ENCODE results near the gene CLEC14A. TPM values are rescaled to one million over a fixed set of nuclear protein-coding genes. Genes with fewer than 3 reads are reported as not detected.

CLEC14A gene
- total RNA-seq, 1 donor from 2014 or later = 4.5 TPM

DNA sequence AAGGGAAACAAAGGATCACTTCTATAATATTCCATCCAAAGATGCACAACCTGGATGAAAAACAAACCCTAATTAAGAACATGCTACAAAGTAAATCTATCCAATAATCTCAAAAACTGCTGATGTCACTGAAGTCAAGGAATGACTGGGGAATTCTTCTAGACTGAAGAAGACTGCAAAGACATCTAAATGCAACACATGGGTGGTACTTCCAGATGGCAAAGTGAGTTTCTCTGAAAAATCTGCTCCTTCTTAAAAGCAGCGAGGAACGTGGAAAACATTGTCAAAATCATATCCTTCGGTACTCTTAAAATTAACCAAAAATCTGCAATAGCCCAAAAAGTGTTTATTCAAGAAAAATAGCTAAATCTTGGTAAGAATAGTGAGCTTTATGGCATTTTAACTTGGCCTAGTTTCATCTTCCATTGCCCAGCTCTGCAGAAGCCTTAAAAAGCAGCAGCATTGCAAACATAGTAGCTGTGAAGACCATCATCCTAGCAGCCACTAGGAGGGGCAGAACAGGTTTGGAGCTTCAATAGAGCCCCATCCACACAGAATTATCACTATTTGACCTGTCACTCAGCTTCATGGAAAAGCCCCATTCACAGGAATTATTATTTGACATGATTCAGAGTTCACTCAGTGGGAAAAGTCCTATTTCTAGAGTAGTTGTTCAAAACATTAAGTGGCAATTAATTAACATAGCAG, 7.4 kb downstream of the CLEC14A start:
- no peak for DNase-seq

DNA sequence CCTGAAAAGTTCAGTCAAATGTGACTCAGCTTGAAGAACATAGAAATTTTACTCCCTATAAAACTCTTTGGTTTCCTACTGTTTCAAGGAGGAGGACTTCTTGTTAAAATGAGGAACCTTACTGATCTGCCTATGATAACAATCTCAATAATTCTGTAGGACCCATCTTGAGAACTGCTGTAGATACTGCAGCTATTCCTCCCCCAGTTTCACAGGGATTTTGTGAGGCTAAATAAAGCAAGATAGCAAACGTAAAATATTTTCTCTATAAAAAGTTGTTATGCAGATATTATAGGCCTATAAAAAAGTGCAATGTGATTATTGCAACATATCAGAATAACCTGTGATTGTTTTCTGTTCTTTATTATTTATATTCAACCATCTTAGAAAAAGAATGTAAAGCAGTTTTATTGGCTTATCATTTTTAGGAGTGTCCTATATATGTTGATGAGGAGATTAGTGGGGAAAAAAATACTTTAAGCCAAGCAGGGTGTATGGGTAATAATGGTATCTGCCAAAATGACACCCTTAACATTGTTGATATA, 12.1 kb downstream of the CLEC14A start:
- no peak for DNase-seq

DNA sequence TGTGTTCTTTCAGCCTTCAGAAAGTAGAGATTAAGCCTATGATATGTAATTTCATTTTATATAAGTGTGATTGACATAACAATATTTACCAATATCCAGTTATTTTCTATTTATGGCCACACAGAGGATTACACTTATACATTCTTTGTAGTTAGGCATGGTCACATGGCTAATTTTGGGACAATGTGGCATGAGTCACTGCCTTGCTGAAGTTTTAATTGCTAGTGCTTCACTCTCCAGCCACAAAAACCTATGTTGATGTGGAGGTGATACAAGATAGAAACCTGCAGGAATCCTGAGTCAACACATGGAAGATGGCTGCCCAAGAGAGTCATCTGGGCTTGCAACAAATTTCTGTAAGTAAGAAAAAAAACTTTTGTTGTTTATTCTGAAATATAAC, 17.0 kb downstream of the CLEC14A start:
- DNase-seq = no peak

DNA sequence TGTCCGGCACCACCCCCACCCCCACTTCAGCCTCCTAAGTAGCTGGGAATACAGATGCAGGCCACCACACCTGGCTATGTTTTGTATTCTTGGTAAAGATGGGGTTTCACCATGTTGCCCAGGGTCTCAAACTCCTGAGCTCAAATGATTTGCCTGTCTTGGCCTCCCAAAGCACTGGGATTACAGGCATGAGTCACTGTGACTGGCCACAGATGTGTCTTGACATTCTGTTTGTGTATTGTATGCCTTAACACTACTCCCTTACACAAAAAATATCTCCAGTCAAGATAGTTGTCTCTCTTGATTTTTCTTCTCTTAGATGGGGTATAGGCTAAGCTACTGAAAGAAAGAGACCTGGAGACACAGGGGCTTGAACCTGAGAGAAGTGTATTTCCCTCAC, 17.6 kb downstream of the CLEC14A start:
- DNase-seq = no peak

DNA sequence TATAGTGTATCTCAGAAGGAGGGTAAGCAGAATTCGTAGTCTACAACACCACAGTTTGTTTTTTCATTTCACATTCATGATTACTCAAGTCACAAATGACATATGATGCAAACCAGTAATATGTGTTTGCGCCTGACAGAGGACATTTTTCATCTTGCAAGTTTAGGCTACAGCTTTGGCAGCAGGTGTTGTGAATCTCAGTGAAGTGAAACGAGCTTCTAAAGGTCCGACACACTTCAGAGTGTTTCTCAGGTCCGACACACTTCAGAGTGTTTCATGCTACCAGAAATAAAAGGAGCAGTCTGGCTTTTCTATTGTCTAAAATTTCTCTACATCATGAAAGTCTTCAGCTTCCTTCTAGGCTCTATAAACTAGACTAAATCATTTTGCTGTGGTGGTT, 22.7 kb downstream of the CLEC14A start:
- DNase-seq = no peak

DNA sequence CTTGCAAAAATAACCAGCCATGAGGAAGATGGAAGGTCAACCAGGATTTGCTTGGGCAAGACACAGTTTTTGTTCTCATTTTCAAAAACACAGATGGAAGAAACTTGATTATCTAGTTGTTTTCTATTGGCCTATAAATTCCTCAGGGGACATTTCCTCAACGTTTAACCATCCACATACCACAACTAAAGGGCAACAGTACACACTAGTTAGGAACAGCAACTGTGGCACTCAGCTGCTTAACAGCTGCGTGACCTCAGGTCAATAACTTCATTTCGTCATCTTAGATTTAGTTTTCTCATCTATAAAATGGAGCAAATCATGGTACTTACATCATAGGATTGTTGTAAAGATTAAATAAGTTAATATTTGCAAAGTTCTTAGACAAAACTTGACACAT, 29.5 kb downstream of the CLEC14A start:
- DNase-seq = no peak

DNA sequence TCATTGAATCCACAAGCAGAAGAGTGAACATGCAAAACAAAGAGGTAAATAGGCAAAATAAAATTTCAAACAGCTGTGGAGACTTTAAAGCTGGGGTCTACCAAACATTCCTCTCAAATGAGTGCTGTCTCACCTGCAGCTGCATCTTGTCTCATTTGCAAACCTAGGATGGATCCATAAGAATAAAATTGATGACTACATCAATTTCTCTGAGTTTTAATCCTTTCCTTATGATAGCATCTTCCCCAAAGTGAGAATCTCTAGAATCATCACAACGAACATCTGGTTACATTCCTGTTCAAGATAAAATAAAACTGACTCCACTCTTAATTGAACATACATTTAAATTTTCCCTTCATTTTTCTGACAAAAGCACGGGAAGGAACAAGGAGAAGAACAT, 29.9 kb downstream of the CLEC14A start:
- DNase-seq = no peak

DNA sequence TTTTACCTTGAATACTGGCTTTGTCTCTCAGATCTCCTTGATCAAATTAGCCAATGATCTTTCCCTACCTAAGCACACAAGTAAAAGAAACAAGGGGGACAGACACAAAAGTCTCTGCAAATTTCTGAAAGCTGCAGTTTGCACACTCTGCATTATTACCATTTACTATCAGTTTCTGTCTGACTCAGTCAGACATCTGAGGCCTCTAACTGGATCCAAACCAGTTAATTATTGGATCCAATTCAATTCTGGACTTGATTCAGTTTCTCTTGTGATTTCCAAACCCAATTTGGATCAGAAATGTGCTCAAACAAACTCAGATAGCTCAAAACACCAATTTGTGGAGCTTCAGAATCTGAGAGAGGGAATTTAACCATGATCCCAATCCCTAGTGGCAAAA, 31.6 kb downstream of the CLEC14A start:
- DNase-seq = no peak

DNA sequence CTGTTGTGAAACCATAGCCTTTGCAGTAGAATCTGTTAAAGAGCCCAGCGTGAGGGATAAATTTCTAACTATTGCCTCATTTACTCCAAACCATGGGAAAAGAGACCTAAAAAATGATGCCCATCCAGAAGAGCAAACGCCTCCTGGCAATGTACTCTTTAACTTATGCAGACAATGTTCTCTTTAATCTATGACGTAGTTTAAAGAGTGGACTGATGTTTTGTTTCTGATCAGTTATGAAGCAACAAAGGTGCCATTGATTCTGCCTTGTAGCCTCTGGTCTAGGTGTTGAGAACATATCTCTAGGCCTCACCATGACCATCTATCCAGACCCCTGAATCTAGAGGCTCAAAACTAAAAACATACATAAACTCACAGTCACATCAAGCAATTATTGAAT, 34.8 kb downstream of the CLEC14A start:
- DNase-seq = no peak

DNA sequence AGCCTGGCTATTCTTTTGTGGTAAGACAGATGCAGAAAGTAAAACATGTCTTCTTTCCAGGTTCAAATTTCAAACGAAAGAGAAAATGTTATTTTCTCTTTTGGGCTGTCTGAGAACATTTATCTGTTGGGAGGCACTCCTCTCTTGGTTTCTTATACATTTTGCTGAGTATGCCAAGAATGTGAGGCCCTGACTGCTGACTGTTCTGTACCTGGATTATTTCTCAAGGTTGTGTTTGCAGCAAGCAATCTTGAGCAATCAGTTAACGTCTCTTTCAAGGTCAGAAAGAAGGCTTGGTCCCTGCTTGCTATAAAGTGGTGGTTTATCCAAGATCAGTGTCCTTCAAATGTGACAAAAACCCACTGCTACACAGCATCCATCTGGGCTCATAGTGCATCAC, 38.3 kb downstream of the CLEC14A start:
- DNase-seq = no peak

DNA sequence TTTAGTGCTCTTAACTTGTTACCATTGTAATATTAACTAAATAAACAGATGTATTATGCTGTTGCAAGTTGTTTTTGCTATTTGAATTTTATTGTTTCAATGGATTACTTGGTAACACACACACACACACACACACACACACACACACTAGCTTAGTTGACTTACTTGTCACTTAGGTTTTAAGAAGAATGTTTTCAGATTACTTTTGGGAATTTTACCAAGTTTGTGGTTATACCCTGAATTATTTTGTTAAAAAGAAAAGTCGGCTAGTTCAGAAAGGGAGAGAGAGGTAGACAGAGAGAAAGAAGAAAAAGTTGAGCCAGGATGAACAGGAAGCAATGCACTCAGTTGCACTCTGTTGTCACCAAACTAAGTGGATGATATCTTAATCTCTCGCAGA, 42.9 kb downstream of the CLEC14A start:
- no peak for DNase-seq

DNA sequence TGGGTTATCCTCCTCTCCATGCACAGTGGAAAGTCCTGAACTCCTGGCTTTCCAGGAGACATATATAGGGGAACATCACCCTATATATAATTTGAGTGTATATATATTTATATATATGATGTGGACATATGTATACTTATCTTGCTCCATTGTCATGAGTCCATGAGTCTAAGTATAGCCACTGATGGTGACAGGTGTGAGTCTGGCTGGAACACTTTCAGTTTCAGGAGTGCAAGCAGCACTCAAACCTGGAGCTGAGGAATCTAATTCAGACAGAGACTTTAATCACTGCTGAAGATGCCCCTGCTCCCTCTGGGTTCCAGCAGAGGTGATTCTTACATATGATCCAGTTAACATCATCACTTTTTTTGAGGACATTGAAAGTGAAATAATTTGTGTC, 43.8 kb downstream of the CLEC14A start:
- DNase-seq = no peak

DNA sequence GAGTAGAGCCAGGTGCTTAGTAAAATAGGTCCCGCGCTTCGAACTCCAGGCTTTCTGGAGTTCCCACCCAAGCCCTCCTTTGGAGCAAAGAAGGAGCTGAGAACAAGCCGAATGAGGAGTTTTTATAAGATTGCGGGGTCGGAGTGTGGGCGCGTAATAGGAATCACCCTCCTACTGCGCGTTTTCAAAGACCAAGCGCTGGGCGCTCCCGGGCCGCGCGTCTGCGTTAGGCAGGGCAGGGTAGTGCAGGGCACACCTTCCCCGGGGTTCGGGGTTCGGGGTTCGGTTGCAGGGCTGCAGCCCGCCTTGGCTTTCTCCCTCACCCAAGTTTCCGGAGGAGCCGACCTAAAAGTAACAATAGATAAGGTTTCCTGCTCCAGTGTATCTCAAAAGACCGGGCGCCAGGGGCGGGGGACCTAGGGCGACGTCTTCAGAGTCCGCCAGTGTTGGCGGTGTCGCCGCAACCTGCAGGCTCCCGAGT, 44.6 kb downstream of the CLEC14A start:
- DNase-seq = no peak

DNA sequence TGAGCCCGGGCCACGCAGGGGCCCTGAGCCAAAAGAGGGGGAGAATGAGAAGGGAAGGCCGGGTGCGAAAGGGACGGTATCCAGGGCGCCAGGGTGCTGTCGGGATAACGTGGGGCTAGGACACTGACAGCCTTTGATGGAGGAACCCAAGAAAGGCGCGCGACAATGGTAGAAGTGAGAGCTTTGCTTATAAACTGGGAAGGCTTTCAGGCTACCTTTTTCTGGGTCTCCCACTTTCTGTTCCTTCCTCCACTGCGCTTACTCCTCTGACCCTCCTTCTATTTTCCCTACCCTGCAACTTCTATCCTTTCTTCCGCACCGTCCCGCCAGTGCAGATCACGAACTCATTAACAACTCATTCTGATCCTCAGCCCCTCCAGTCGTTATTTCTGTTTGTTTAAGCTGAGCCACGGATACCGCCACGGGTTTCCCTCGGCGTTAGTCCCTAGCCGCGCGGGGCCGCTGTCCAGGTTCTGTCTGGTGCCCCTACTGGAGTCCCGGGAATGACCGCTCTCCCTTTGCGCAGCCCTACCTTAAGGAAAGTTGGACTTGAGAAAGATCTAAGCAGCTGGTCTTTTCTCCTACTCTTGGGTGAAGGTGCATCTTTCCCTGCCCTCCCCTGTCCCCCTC, 45.2 kb downstream of the CLEC14A start:
- no peak for DNase-seq

DNA sequence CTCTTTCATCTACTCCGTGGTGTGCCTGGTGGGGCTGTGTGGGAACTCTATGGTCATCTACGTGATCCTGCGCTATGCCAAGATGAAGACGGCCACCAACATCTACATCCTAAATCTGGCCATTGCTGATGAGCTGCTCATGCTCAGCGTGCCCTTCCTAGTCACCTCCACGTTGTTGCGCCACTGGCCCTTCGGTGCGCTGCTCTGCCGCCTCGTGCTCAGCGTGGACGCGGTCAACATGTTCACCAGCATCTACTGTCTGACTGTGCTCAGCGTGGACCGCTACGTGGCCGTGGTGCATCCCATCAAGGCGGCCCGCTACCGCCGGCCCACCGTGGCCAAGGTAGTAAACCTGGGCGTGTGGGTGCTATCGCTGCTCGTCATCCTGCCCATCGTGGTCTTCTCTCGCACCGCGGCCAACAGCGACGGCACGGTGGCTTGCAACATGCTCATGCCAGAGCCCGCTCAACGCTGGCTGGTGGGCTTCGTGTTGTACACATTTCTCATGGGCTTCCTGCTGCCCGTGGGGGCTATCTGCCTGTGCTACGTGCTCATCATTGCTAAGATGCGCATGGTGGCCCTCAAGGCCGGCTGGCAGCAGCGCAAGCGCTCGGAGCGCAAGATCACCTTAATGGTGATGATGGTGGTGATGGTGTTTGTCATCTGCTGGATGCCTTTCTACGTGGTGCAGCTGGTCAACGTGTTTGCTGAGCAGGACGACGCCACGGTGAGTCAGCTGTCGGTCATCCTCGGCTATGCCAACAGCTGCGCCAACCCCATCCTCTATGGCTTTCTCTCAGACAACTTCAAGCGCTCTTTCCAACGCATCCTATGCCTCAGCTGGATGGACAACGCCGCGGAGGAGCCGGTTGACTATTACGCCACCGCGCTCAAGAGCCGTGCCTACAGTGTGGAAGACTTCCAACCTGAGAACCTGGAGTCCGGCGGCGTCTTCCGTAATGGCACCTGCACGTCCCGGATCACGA, 46.0 kb downstream of the CLEC14A start:
- no peak for DNase-seq

DNA sequence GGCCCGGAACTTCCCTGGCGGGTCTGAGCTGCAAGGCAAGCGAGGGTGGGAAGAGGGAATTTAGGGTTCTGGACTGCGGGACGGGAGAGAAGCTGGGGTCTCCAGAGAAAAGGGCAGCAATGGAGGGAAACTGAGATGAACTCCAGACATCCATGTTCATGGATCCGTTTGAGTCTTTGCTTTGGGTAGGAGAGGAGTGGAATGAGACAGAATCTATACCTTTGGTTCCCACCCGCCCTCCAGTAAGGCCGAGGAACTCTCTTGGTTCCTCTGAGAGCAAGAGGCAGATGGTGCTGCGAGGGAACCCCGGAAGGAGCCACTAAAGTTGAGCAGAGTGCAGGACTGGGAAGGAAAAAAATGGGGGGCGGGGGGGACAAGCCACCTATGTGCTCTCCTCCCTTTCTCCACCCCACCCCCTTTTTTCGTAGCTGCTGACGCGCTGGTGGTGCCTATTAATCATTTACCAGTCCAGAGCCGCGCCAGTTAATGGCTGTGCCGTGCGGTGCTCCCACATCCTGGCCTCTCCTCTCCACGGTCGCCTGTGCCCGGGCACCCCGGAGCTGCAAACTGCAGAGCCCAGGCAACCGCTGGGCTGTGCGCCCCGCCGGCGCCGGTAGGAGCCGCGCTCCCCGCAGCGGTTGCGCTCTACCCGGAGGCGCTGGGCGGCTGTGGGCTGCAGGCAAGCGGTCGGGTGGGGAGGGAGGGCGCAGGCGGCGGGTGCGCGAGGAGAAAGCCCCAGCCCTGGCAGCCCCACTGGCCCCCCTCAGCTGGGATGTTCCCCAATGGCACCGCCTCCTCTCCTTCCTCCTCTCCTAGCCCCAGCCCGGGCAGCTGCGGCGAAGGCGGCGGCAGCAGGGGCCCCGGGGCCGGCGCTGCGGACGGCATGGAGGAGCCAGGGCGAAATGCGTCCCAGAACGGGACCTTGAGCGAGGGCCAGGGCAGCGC, 47.0 kb downstream of the CLEC14A start:
- no peak for DNase-seq

DNA sequence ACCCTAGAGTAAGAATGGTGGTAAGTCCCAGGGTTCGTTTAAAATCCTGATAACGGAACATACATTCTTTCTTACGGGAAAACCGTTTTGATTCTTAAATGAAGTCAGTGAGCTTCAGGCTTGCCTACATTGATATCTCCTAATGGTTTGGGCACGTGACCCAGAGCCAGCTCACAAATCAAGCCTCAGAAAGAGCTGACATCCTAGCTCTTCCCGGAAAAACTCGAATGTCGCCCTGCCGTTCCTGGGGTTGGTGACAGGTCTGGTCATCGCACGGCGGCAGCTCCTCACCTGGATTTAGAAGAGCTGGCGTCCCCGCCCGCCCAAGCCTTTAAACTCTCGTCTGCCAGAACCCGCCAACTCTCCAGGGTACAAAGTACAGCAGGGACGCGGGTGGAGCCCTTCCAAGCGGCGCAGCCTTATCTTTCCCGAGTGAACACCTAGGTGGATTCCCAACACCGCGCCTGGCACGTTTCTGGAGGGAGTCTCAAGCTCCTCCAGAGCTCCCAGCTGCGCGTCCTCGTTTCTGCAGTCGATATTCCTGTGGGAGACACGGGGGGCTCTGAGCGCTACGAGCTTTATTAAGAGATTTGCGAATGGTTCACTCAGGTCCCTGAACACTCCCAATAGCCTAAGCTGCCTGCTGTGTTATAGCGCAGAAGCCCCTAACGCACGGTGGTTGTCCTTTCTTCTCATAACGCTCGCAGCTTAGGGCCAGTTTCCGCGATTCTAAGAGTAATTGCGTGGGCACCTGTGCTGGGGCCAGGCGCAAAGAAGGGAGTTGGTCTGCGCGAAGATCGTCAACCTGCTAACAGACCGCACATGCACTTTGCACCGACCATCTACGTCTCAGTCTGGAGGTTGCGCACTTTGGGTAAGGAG, 47.9 kb downstream of the CLEC14A start, which contains the start of gene SSTR1:
Gene SSTR1, plus strand, starts transcription at position 169 of the 882 bp plus-strand sequence. CDS start 1,486 bp downstream, outside the sequence.
- no peak for DNase-seq

DNA sequence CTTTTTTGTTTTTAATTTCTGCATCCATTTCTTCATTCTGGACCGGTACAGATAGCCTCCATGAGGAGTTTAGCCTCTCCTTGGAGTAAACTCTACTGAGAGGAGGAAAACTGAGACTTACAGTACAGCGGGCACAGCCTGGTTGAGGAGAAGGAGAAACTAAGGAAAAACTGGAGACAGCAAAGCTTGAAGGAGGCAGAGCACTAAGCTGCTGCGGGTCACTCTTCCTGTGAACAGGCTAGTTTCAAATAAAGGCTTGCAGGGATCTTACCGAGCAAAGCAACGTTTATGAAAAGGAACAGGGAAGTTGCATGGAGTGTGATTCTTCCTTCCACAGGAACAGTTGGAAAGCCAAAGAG, 48.5 kb downstream of the CLEC14A start:
- no peak for DNase-seq

DNA sequence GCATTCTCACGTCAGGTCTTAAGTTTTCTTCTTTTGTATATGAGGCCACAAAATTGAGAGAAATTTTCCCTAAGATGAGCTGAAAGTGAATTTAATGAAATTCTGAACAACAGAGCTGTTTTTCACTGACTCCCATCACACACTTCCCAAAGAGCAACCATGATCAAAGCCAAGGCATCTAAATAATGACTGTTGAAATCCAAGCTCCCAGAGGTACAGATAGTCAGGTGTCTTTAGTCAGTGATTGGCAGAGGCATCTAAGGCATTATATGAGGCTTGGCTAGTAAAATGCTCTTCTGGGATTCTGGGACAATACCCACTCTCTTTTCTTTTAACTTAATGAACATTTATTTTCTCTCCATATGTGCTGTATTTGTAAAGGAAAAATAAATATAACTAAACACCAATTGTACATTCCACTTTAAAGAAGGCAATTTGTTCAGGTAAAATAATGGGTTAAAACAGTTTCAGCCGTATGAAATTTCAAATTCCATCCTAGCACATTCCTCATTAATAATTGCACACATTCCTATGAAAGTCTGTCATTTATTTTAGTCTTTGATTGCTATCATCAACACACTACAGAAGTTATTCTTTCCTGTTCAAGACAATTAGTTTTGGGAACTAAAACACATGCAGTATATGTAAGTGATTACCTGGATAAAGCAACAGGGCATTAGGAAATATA, 49.1 kb downstream of the CLEC14A start:
- no peak for DNase-seq

Measured in occipital lobe (tissue), 2 donors.